GM21515 (cell line): ENCODE data around the gene LKAAEAR1.
A peak's percentile ranks its signal among the peaks of the same experiment; 100 is the strongest.

ENCODE experiments used
- ATAC-seq: cut with Tn5 transposase; IDR thresholded peaks from one replicate; pipeline ENCODE4 v1.9.1; 2021; ENCODE audit not compliant: unreplicated experiment

LKAAEAR1 gene

GRCh38 chr20:64069209-64069613, 15.0 kb downstream of the LKAAEAR1 start:
- no peak for ATAC-seq

- ATAC-seq = no peak
Observed at GRCh38 chr20:64068386-64069208, 15.6 kb downstream of the LKAAEAR1 start.

GRCh38 chr20:64067733-64068307, 16.4 kb downstream of the LKAAEAR1 start:
- ATAC-seq = no peak

- ATAC-seq = no peak
Observed at GRCh38 chr20:64067005-64067632, 17.1 kb downstream of the LKAAEAR1 start.

- ATAC-seq = peak; percentile 35
Observed at GRCh38 chr20:64065974-64066343, 18.2 kb downstream of the LKAAEAR1 start.

- ATAC-seq = no peak
Observed at GRCh38 chr20:64065062-64065973, 18.9 kb downstream of the LKAAEAR1 start.

- ATAC-seq = no peak
Observed at GRCh38 chr20:64064145-64064698, 20.0 kb downstream of the LKAAEAR1 start.

- ATAC-seq = no peak
Observed at GRCh38 chr20:64063389-64064144, 20.6 kb downstream of the LKAAEAR1 start.

GRCh38 chr20:64062596-64063388, 21.4 kb downstream of the LKAAEAR1 start, which contains the start of gene TCEA2:
TCEA2 (plus strand) TSS chr20:64063198; CDS start chr20:64063313, 115 bp downstream.
- ATAC-seq = peak; percentile 70

GRCh38 chr20:64062276-64062595, 22.0 kb downstream of the LKAAEAR1 start:
- no peak for ATAC-seq

GRCh38 chr20:64058536-64058935, 25.7 kb downstream of the LKAAEAR1 start:
- no peak for ATAC-seq

- ATAC-seq = peak; percentile 43
Observed at GRCh38 chr20:64057628-64058498, 26.3 kb downstream of the LKAAEAR1 start.

- no peak for ATAC-seq
Observed at GRCh38 chr20:64056889-64057627, 27.1 kb downstream of the LKAAEAR1 start.

GRCh38 chr20:64056639-64056888, 27.6 kb downstream of the LKAAEAR1 start:
- no peak for ATAC-seq

GRCh38 chr20:64055893-64056638, 28.1 kb downstream of the LKAAEAR1 start:
- no peak for ATAC-seq

GRCh38 chr20:64055396-64055892, 28.8 kb downstream of the LKAAEAR1 start:
- ATAC-seq = no peak
